GM12892 (cell line): Measurements from ENCODE around the gene CTNNA3.

Experiments
- DNase-seq: peaks from one replicate; pipeline ENCODE4 v3.0.0; 2011; ENCODE audit not compliant: insufficient read length
- FAIRE-seq: peaks from 2 replicates; lab custom pipeline; 2011; peaks lifted over from hg19 to GRCh38; lab: Jason Lieb, UNC
- POLR2A ChIP-seq: IDR thresholded peaks from 2 replicates; pipeline ENCODE4 v1.6.1; 2011; ENCODE audit warnings: low read depth, low read length, control low read depth
- POLR2AphosphoS5 ChIP-seq: IDR thresholded peaks from 2 replicates; pipeline ENCODE4 v1.6.1; 2011; ENCODE audit warnings: low read depth, low read length, control low read depth
- TAF1 ChIP-seq: IDR thresholded peaks from 2 replicates; pipeline ENCODE4 v1.6.1; 2011; ENCODE audit warnings: low read depth, mild to moderate bottlenecking, control low read depth, low read length, borderline replicate concordance

Gene CTNNA3

DNA sequence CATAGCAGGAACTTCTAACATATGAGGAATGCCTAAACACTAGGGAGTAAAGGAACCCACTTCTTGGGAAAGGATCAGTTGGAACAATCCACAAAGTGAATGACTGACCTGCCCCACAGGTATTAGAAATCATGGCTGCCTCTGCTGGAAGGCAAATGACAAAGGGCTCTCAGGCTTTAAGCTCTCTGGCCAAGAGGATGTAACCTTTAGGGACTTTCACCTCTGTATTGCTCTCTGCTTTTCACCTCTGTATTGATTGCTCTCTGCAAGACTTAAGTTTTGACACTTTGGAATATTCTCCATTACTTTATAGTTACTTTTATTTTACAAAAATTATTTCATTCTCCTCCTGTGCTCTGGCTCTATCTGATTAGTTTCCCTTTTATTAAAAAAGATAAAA lies 522.2 kb downstream of the CTNNA3 start:
- TF ChIP-seq TAF1 (no peak), POLR2AphosphoS5 (no peak), POLR2A (no peak)
- DNase-seq = no peak
- no peak for FAIRE-seq

DNA sequence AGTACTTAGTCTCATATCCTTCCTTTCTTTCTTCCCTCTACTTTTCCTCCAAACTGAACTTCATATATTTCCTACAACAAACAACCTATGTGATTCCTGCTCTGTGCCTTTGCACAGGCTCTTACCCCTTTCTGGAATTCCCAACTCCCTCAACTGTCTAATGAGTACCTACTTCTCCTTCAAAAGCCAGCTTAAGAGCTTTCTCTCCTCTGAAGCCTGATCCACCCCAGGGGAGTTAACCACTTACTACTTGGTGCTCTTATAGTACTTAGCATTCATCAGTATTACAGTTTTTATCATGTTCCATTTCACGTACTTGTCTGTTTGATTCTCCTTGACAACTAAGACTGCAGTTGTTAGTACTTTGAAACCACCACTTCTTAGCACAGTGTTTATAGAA lies 524.0 kb downstream of the CTNNA3 start:
- FAIRE-seq (no peak), DNase-seq (no peak)
- TF ChIP-seq POLR2AphosphoS5 (no peak), POLR2A (no peak), TAF1 (no peak)

DNA sequence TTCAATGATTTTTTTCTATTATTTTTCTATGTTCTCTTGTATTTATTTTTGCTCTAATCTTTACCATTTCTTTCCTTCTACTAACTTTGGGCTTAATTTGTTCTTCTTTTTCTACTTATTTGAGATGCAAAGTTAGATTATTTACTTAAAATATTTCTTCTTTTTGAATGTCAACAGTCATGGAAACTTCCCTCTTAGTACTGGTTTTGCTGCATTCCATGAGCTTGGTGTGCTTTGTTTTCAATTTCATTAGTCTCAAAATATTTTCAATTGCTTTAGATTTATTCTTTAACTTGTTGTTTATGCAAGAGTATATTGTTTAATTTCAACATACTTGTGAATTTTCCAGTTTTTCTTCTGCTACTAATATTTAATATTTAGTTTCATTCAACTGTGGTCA lies 539.8 kb downstream of the CTNNA3 start:
- no peak for FAIRE-seq
- DNase-seq = no peak
- no peak for TF ChIP-seq POLR2AphosphoS5

DNA sequence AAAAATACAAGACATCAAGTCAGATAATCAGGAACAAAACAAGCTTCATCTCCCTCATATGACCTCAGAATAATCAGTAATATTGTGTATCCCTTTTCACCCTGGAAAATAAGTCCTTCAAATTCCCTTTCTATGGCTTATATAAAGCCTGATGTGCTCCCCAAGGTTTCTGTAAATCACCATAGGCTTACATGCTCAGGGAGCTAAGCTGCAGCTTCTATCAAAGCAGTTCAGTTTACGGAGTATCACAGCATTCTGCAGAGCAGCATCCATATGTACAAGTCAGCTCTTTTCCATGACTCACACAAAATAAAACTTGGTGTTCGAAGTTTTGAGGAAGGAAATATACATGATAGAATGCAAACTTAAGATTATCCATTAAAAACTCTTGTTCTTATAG lies 544.5 kb downstream of the CTNNA3 start:
- TF ChIP-seq TAF1 = no peak
- TF ChIP-seq POLR2AphosphoS5 = no peak
- TF ChIP-seq POLR2A = no peak
- FAIRE-seq (no peak), DNase-seq (no peak)

DNA sequence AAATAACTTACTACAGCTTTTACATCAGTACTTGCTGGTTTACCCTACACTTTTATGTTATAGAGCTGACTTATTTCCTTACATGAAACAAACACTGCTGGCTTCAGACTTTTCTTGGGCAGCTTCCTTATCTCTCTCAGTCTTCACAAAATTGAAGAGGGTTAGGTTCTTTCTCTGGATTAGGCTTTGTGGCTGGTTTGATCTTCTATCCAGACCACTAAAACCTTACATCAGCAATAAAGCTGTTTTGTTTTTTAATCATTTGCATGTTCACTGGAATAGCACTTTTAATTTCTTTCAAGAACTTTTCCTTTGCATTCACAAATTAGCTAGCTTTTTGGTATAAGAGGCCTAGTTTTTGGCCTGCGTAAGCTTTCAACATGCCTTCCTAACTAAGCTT lies 551.5 kb downstream of the CTNNA3 start:
- TF ChIP-seq TAF1 (no peak), POLR2A (no peak), POLR2AphosphoS5 (no peak)
- DNase-seq (no peak), FAIRE-seq (no peak)

DNA sequence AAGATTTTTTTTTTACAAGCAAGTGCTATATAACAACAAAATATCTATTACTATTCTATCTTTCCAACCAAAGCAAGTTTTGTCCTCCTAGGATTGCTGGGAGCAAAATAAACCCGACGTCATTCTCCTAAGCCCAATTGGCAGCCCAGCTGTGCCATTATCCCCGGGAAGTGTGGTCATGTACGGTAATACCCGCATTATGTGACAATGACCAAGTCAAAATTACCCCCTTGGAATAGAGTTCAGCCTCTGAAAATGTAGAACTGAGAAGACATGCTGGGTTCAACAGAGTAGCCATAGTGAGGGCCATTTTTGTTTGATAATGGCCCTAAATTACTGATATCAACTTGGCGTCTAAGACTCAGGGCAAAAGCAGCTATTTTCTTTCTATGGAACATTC lies 554.7 kb downstream of the CTNNA3 start:
- FAIRE-seq (no peak), DNase-seq (no peak)
- TF ChIP-seq TAF1 = no peak
- TF ChIP-seq POLR2AphosphoS5 = no peak
- no peak for TF ChIP-seq POLR2A

DNA sequence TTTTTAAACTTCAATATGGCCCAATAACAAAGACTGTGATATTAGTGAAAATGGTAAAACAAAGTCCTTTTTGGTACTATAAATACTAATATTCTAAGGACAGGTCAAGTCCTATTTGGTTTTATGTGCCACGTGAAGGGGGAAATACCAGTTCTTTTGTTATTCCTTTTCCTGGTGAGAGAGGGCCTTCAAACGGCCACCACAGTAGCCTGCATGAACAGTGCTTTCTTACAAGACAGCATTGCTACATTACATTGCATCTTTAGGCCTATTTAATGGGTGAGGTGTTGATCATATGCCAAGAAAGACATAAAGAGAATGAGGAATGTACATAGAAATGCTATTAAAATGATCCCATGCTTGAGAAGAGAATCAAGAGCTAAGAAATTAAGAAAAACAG lies 555.4 kb downstream of the CTNNA3 start:
- no peak for DNase-seq
- no peak for FAIRE-seq
- TF ChIP-seq POLR2A (no peak), TAF1 (no peak), POLR2AphosphoS5 (no peak)

DNA sequence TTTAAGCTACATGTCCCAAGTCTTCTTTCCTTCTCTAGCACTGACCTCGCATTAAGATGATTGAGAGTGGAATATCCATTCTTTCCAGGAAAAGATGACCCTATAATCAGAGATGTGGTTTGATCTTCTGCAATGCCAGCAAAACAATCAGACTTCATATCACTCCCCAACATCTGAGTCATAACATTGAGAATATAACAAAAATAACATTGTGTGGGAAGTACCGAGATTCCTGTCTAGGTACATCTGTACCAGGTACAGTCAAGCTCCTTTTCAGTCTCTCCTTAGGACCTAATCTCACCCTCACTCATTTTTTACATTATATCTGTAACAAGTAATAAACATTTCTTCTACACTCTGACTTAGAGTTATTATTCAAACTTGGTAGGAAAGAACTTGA lies 568.6 kb downstream of the CTNNA3 start:
- DNase-seq (no peak), FAIRE-seq (no peak)
- TF ChIP-seq POLR2AphosphoS5 (no peak), TAF1 (no peak), POLR2A (no peak)

DNA sequence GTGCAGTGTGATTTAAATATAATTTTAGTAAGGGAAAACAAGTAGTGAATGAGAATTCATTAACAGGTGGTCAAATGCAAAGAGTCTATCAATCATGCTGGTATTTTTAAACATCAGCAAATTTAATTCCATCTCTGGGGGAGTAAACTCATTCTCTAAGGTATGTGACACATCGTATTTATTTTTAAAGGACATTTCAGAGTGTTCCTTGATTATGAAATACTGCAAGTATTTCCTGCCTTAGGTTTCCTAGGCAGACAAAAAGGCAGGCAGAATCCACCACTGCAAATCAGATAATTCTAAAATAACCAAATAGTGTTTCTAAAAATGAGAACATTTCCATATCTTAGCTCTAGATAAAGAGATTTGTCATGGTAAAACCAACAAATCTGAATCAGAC lies 576.3 kb downstream of the CTNNA3 start:
- TF ChIP-seq TAF1 (no peak), POLR2A (no peak), POLR2AphosphoS5 (no peak)
- no peak for DNase-seq
- FAIRE-seq = no peak

DNA sequence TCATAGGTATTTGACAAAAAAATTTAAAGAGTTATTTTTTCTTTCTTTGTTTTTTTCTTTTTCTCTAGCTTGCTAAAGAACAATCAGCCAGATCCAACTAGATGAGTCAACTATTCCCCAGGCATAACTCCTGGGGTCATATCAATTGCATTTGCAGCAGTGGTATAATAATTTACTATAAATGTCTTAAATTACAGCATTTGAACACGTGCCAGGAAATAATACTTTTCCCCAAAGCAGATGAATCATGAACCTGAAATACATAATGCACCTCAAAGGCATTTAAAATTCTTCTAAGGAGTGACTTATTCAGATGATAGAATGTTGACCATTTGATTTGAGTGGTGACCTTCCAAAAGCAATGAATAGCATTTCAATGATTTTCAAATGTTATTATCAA lies 580.0 kb downstream of the CTNNA3 start:
- no peak for FAIRE-seq
- TF ChIP-seq POLR2A (no peak), TAF1 (no peak), POLR2AphosphoS5 (no peak)

DNA sequence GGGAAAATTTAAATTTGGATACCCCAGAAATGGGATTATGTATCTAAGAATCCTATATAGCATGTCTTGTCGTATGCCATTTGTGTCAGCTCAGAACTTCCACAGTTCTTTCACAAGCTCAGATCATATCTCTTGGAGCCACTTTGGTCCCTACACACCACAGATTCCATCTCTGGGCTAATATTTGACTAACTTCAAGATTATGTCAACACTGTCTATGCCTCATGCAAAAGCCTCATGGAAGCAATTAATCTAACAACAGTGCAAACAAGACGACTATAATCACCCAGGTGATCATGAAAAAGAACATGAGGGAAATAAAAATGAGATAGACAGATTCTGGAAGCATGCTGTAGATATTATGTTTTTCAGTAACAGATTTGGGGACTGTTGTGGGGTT lies 581.0 kb downstream of the CTNNA3 start:
- TF ChIP-seq TAF1 (no peak), POLR2AphosphoS5 (no peak), POLR2A (no peak)
- FAIRE-seq (no peak), DNase-seq (no peak)

More for the DNA sequence above, 580.0 kb downstream of the CTNNA3 start:
- no peak for DNase-seq

DNA sequence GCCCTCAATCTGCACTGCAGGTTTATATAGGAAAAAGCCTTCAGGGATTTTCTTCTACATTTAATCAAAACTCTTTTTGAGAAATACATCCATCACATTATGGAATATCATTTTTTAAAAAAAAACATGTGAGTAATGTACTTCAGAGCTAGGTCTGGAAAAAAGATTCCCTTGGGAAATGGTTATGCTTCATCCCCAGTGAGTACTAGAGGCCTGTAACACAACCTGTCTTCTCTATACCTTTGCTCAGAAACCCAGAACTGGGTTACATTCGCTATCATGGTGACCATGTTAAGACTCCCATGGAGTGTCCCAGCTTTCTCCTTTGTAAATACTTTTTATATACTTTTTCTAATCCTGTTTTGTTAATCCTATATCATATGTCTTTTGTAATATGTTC lies 583.2 kb downstream of the CTNNA3 start:
- no peak for FAIRE-seq
- DNase-seq = no peak
- TF ChIP-seq TAF1 = no peak
- no peak for TF ChIP-seq POLR2A
- TF ChIP-seq POLR2AphosphoS5 = no peak

DNA sequence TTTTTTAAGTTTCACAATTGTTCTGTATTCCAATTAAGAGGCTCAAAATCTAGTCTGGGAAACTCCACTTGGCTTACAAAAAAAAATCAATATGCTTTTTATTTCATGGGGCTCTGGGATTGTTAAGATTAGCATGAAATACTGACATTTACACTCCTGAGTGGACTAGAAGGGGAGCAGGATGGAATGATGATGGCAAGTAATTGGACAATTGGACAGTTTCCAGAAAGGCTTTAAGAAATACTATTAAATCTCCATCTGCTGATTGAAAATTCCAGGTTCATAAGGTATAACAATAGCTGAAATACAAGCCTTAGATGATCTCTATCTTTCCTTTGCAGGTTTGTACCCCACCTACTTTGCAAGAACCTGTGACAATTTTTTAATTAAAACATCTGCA lies 585.7 kb downstream of the CTNNA3 start:
- no peak for TF ChIP-seq TAF1
- no peak for TF ChIP-seq POLR2A
- TF ChIP-seq POLR2AphosphoS5 = no peak
- DNase-seq = no peak
- FAIRE-seq = no peak

DNA sequence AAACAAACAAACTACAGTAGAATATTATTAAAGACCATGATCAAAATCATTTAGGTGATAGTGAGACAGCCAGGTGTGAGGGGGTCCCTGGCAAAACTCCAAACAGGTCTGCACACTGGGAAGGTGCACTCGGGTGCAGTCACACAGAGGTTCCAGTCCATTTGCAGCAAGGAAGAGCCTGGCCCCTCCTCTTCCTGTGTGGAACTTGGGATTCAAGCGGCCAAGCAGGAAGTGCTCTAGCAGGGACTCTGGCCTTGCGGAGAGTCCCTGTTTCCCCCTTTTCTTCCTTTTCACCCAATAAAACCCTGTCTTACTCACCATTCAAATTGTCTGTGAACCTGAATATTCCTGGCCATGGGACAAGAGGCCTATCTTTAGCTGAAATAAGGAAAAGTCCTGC lies 588.3 kb downstream of the CTNNA3 start:
- TF ChIP-seq POLR2A (no peak), TAF1 (no peak), POLR2AphosphoS5 (no peak)
- FAIRE-seq = no peak
- DNase-seq = no peak

DNA sequence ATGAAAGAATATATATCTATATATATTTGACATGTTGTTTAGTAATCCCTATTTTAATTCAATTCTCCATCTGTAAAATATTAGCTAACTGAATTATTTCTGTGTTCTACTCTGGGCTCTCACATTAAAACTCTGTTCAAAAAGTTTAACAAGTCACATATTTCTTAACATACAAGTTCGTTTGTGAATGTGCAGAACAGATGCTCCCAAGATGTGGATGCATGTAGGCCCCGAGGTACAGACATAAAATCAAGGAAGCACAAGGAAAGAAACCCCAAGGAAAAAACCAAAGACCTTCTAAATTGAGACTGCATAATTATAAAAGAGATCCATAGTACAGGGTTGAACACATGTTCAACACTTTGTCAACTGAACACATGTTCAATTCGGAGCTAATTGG lies 595.0 kb downstream of the CTNNA3 start:
- FAIRE-seq = no peak

DNA sequence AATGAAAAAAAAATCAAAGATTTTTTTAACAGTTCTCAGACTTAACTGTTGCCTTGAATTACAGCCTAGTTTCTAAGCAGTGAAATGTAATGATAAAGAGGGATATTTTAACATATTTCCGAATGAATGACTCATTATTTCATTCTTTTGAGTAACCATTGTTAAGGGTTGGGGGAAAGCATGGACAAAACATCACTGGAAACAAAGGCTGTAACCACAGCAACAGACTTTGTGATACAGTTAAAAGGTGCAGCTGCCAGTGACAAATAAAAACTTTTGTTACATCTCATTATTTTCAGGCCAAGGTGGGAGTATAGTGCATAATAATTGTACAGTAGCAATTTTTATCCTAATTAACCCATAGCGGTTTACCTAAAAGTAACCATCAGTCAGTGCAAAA lies 597.5 kb downstream of the CTNNA3 start:
- DNase-seq = no peak
- no peak for FAIRE-seq
- TF ChIP-seq TAF1 = no peak
- no peak for TF ChIP-seq POLR2AphosphoS5
- no peak for TF ChIP-seq POLR2A

More for the DNA sequence above, 595.0 kb downstream of the CTNNA3 start:
- no peak for DNase-seq
- no peak for TF ChIP-seq TAF1
- no peak for TF ChIP-seq POLR2A
